ENCODE data around the gene BRSK2.
"Not testable (repeated sequence)": the region's sequence is repeated elsewhere in the genome, so short reads cannot be mapped to it uniquely, and the experiment has no call there.

BRSK2 gene

GRCh38 chr11:1354125-1354938 is 35.4 kb upstream of the BRSK2 start:
- DNase-seq (ENCODE audit: low read depth in 2 of 2) = no peak

GRCh38 chr11:1356007-1356435 is 33.7 kb upstream of the BRSK2 start:
- no peak for DNase-seq (ENCODE audit: low read depth in 2 of 2)

DNA sequence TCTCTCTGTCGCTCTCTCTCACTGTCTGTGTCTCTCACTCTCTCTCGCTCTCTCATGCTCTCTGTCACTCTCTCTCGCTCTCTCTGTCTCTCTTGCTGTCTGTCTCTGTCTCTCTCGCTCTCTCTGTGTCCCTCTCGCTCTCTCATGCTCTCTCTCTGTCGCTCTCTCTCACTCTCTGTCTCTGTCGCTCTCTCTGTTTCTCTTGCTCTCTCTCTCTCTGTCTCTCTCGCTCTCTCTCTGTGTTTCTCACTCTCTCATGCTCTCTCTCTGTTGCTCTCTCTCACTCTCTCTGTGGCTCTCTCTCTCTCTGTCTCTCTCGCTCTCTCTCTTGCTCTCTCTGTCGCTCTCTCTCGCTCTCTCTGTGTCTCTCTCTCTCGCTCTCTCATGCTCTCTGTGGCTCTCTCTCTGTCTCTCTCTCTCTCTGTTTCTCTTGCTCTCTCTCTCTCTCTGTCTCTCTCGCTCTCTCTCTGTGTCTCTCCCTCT is 33.2 kb upstream of the BRSK2 start:
- DNase-seq (ENCODE audit: low read depth in 2 of 2) = no peak

DNA sequence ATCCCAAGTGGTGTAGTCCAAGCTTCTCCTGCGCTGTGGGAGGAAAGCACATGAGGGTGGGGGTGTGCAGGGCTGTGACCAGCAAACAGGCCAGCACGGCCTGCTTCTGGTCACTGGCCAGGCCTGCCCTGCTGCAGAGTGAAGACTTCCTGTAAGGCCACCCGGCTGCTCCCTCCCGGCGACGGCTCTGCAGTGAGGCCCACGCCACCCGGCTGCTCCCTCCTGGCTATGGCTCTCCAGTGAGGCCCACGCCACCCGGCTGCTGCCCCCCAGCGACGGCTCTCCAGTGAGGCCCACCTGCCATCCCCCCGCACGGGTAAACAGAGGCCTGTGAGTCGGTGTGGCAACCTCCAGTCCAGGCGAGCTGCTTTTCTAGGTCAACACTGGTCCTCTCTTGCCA is 31.4 kb upstream of the BRSK2 start:
- DNase-seq (ENCODE audit: low read depth in 2 of 2) = no peak

DNA sequence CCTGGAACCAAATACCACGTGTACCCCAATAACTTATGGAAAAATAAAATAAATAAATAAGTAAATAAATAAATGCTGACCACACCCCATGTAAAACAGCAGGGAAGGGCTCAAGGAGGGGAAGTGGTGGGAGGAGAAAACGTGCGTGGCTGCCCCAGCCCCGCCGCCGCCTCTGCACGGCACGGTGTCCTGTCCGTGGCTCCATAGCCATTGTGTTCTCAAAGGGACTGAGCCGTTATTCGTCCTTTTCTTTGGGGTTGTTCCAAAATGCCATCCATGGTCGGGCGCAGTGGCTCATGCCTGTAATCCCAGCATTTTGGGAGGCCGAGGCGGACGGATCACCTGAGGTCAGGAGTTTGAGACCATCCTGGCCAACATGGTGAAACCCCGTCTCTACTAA is 30.8 kb upstream of the BRSK2 start:
- DNase-seq (ENCODE audit: low read depth in 2 of 2) = not testable (repeated sequence)

GRCh38 chr11:1359556-1359955 is 30.2 kb upstream of the BRSK2 start:
- no peak for DNase-seq (ENCODE audit: low read depth in 2 of 2)

DNA sequence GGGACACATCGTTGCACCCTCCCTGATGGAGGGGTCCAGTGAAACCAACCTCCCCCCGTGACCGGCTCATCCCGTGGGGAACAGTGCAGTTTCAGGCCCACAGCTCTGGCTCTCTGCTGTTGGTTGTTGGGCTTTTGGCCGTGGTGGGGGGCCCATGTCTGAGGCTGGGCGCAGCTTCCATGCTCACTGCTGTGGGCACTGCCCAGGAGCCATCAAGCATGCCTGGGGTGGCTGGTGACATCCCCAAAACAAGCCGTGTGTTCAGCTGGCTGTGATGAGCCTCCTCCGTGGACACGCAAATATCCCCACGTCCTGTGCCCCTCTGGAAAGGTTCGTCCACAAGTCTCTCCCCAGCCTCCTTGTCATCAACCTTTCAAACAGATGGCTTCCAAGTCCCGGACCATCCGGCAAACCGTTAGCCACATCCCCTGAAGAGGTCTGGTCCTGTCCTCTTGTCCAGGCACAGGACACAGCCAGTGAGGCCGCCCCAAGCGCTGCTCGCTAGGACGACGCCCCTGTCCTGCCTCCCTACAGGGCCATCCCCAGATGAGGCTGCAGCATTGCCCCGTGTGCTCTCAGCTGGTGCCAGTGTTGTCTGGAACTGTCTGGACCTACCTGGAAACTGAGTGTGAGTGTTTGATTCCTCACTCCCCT is 29.4 kb upstream of the BRSK2 start:
- DNase-seq (ENCODE audit: low read depth in 2 of 2) = no peak

GRCh38 chr11:1360835-1361357 is 28.8 kb upstream of the BRSK2 start:
- no peak for DNase-seq (ENCODE audit: low read depth in 2 of 2)

- DNase-seq (ENCODE audit: low read depth in 2 of 2) = no peak
Observed at GRCh38 chr11:1361882-1362281, 27.9 kb upstream of the BRSK2 start.

DNA sequence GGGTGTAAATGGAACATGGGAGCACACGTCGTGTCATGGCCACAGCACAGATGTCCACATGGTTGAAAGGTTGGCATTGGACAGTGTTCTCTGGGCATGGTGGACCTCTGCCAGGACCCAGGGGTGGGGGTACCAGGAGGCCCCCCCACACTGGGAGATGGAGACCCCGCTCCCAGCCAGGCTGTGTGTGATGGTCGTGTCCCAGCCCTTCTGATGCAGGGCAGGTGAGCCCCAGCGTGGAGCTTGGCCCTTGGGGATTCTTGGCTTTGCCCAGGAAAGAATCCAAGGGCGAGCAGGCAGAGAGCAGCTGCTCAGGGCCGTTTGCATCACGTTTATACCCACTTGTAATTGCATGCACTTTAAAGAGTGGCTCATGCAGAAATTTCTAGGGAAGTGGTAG is 22.0 kb upstream of the BRSK2 start:
- no peak for DNase-seq (ENCODE audit: low read depth in 2 of 2)

DNA sequence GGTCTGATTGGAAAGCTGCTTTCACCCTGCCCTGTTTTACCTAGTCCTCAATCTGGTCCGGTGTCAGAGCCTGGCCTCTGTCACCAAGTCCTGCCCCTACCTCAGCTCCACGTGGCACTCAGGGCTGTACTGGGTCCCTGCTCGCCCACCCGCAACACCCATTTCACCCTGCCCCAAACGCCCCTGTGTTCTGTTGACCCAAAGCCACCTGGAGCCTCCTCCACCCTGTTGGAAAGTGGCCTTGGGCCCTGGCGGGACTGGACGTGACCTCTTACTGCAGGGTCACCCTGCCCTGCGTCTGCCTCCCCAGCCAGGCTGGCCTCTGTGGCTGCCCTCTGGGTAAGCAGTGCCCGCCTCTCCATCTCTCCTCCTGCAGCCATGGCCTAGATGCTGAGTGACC is 21.5 kb upstream of the BRSK2 start:
- DNase-seq (ENCODE audit: low read depth in 2 of 2) = no peak

GRCh38 chr11:1368966-1369365 is 20.8 kb upstream of the BRSK2 start:
- DNase-seq (ENCODE audit: low read depth in 2 of 2) = no peak

DNA sequence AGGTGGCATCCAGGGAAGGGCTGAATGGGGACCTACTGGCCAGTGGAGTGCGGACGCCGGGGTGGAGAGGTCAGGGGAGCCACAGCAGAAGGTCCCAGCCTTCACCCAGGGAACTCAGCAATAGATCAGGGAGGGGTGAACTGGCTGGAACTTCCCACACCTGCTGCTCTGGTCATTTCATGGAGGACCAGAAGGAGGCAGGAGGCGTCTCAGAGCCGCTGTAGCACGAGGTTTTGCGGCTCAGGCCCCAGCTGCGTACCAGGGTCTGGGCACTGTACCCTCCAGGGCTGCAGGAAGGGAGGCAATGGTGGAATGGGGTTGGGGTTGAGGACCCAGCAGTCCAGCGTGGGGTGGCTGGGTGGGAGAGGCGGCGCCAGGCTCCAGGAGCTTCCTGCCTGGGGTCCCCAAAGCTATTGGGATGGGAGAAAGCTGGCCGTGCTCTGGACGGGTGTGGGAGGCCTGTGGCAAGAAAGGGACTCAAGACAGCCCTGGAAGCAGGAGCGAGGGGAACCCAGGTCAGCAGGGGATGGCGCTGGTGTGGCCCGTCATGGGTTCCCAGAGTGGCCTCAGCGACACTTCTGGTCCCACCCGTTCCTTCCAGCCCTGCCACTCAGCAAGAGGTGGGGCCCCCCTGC is 20.2 kb upstream of the BRSK2 start:
- DNase-seq (ENCODE audit: low read depth in 2 of 2) = no peak

DNA sequence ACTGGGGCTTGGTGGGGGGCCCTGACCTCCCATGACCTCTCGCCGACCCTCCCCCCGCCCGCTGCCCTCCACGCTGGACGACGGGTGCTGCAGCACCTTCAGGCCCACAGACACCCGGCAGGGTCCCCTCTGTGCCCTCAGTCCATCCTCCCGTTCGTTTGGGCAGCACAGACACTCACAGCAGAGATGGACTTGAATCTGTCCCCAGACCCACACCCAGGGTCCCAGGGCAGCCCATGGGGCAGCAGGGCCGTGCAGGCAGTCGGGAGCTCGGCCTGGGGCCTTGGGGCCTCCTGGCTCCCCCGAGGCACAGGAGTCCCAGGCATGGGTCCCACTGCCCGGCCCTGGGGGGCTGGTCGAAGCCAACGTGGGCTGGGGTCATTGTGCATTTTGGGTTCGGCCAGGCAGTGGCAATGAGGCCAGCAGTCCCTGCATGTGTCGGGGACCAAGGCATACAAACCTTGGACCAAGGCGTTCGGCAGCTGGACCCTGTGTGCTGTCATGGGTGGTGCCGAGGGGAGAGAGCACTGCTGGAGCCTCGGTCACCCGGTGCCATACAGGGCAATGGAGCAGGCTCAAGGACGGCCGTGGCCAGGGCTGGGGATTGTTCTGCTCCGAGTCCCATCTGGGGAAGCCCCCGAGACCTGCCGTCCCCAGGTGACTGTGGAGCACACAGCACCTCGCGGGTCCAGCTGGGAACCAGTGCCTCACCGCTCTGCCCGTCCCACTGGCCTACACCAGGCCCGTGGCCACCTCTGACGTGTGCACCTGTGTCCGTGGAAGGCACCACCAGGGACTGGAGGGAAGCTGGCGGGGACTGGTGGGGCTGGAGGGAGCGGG is 19.3 kb upstream of the BRSK2 start:
- no peak for DNase-seq (ENCODE audit: low read depth in 2 of 2)

DNA sequence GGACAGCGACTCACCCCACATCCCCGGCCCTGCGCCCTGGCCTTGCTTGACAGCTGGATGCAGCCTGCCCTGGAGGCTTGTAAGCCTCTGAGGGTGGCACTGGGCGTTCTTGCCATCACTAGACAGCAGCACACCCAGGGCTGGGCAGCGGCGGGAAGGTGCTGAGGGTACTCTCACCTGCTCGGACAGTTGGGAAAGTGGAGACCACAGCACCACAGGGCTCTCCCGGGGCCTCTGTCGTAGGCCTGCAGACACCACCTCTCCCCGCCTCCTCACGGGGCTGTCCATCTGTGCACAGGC is 18.8 kb upstream of the BRSK2 start:
- DNase-seq (ENCODE audit: low read depth in 2 of 2) = no peak

GRCh38 chr11:1371377-1371776 is 18.4 kb upstream of the BRSK2 start:
- no peak for DNase-seq (ENCODE audit: low read depth in 2 of 2)

- no peak for DNase-seq (ENCODE audit: low read depth in 2 of 2)
Observed at GRCh38 chr11:1371836-1372465, 17.8 kb upstream of the BRSK2 start.

DNA sequence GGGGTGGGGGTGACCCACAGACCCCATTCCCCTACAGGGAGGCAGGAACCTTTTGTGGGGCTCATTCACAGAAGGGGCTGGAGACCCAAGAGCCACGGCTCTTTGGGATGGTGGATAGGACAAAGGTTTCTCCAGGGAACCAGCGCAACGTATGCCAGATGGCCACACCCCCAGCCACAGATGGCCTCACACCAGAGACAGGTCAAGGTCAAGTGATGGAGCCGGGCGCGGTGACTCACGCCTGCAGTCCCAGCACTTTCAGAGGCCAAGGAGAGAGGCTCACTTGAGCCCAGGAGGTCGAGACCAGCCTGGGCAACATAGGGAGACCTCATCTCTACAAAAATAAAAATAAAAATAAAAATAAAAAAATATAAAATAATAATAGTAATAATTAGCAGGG is 17.1 kb upstream of the BRSK2 start:
- no peak for DNase-seq (ENCODE audit: low read depth in 2 of 2)

GRCh38 chr11:1373536-1374214 is 16.1 kb upstream of the BRSK2 start:
- DNase-seq (ENCODE audit: low read depth in 2 of 2) = no peak

GRCh38 chr11:1375161-1375954 is 14.4 kb upstream of the BRSK2 start:
- DNase-seq (ENCODE audit: low read depth in 2 of 2) = no peak

Data from activated CD4-positive, alpha-beta T cell treated with anti-CD3 and anti-CD28 coated beads for 24 hours (primary cell).